ENCODE results near the gene ZDHHC11. TPM values are rescaled to one million over a fixed set of nuclear protein-coding genes. Genes with fewer than 3 reads are reported as not detected.
"Not testable (repeated sequence)": the region's sequence is repeated elsewhere in the genome, so short reads cannot be mapped to it uniquely, and the experiment has no call there.

The ZDHHC11 gene
- total RNA-seq, 1 donor from 2014 or later: 10.6 TPM

DNA sequence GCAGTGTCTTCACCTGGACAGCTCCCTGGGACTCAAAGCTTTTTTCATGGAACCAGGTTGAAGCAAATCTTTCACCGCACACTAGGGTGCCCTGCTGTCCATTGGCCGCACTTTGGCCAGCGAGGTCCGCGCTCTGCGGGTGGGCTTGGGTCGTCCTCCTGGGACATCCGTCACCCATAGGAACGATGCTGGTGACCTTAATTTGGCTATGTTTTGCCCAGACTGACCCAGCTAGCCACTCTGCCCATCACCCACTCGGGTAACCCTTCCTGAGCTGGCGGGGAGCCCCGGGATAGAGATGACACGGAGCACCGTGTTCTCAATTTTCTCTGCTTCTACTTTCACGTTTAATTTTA is 92.1 kb downstream of the ZDHHC11 start:
- intact Hi-C loops (cut with DNase I): loop anchor here (2.0 kb wide), 1 partner anchor 26 kb away; the partner anchor contains the start of gene ZDHHC11B
- peak; percentile 75 for DNase-seq (ENCODE audit: low spot score)

DNA sequence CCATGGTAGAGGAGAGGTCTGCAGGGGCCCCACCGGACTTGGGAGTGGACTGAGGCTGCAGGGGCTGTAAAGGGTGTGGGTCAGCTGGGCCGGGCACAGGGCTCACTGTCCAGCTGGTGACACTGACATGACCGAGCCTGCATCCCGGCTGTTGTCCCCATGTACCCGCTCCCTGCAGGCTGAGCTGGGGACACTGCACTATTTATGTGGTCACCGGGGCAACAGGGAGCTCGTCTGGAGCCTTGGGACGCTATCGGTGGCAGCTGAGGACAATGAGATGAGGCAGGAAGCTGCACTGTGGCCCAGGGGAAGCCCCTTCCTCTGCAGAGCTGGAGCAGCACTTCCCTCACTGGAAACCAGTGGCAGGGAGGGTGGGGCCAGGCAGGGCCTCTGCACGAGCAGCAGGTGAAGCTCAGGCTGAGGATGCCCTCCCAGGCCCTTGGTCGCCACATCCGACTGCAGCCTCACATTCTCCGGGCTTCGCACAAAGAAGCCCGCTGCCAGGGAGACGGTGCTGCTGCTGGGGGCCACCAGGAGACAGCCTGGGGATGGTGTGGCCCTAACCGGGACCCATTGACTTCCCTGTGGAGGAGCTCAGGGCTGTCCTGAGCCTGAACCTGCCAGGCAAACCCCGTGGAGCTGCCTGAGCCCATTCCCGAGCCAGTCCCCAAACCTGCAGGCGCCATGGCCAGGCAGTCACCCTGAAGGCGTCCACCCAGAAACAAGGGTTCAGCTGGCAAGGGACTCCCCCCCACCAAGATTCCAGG is 92.7 kb downstream of the ZDHHC11 start:
- intact Hi-C loops (cut with DNase I): loop anchor here (2.0 kb wide), 1 partner anchor 27 kb away; the partner anchor contains the start of gene ZDHHC11B
- DNase-seq (ENCODE audit: low spot score): peak; percentile 82

DNA sequence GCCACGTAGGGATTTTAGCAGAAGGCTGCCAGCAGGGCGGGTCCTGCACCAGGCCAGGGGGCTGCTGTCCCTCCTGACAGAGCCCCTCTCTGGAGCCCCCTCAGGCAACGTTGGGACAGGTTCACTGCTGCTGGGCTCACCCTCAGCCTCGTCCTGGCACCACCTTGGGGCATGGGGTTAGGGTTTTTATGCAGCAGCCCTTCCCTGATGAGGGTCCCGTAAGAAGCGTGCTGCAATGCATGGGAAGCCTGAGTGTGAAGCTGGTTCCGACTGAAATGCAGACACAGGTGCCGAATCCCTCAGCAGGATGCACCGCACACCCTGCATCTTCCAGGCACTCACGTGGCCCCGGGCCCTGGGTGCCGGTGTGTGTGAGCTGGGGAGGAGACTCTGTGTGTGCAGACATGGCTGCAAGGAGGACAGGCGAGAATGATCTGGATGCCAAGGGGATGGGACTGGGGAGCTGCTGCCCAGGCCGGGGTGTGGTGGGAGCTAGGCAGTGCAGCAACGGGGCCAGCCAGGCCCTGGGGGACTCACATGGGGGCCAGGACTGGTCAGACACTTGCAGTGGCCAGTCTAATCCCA is 93.3 kb downstream of the ZDHHC11 start:
- intact Hi-C loops (cut with DNase I): no loop called here
- peak; percentile 76 for DNase-seq (ENCODE audit: low spot score)

DNA sequence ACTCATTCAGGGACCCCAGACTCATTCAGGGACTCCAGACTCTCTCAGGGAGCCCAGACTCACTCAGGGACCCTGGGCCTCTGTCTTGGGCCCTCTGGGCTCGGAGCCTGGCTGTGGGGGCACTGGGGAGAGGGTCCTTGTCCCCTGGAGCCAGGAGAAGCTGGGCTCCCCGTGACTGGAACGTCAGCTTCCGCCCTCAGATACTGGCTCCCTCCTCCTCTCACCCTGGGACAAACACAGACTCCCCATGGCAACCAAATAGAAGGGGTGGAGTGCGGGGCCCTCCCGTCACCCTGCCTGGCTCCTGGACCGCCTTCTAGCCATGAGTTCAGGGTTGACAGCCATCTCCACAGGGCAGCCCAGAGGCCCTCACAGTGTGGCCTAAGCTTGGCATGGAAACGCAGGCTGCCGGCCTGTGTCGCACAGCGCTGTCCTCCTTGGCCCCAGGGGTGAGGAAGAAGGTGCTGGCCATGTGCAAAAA is 93.9 kb downstream of the ZDHHC11 start:
- DNase-seq (ENCODE audit: low spot score): peak; percentile 76
- intact Hi-C loops (cut with DNase I): no loop called here

DNA sequence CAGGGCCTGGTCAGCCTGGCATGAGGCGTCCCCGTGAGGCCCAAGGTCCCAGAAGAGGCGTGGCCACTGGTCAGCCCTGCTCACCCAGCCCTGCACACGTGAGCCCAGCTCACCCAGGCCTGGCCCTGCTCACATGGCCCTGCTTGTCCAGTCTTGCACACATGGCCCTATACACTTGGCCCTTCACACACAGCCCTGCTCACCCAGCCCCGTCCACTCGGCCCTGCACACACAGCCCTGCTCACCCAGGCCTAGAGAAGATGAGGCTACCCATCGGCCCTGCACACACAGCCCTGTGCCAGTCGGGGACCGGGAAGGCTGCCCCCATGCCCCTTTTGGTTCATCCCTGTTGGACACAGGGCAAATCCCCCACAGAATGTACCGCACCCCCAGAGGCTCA is 94.6 kb downstream of the ZDHHC11 start:
- intact Hi-C loops (cut with DNase I): no loop called here
- DNase-seq (ENCODE audit: low spot score): peak; percentile 77

DNA sequence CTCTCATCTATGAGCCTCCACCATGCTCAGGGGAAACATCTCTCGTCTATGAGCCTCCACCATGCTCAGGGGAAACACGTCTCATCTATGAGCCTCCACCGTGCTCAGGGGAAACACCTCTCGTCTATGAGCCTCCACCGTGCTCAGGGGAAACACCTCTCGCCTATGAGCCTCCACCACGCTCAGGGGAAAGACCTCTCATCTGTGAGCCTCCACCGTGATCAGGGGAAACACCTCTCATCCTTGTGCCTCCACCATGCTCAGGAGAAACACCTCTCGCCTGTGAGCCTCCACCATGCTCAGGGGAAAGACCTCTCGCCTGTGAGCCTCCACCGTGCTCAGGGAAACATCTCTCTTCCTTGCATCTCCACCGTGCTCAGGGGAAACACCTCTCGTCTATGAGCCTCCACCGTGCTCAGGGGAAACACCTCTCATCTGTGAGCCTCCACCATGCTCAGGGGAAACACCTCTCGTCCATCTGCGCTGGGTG is 96.6 kb downstream of the ZDHHC11 start:
- intact Hi-C loops (cut with DNase I); DNase-seq (ENCODE audit: low spot score): not testable (repeated sequence)

DNA sequence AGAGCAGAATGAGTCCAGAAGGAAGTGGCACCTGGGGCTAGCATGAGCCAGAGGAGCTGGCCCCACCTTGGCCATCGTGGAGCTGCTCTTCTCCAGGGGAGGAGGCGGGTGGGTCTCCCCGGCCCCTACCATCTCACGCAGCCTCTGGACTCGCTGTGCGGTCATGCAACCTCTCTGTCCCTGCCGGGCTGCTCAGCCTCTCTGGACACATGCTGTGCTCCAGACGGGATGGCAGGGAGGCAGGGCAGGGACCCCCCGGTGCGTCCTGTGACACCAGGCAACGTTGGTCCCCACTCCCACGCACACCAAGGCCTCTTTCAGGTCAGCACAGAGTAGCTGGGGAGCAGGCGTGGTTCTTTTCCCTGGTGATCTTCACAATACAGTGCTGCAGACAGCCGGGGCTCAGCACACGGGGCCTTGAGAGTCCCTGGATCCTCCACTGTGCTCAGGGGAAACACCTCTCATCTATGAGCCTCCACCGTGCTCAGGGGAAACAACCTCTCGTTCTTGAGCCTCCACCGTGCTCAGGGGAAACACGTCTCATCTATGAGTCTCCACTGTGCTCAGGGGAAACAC is 97.1 kb downstream of the ZDHHC11 start:
- DNase-seq (ENCODE audit: low spot score); intact Hi-C loops (cut with DNase I): not testable (repeated sequence)

DNA sequence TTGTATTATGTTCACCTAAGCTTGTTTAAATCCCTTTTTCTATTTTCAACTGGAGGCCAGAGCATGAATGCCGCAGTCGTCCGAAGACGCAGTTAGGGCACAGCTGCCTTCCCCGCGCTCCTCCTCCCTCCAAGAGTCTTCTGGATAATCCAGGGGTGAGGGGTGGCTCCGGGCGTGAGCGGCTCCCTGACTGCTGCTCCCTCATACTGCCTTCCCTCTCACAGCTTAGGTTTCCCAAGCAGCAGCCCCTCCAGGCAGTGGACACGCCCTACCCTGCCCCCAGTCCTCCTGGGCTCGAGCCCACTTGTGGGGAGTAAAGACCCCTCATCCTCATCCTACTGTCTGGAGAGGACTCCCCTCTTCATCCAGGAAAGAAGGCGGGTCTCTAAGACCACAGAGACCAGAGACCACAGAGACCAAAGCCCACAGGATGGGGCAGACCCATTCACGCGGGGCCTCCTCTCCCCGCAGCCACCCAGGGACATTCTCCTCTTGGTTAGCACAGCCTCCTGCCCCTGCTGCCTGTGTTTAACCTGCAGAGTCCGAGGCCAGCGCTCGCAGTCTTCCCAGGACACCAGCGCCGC is 98.2 kb downstream of the ZDHHC11 start:
- intact Hi-C loops (cut with DNase I): not testable (repeated sequence)

DNA sequence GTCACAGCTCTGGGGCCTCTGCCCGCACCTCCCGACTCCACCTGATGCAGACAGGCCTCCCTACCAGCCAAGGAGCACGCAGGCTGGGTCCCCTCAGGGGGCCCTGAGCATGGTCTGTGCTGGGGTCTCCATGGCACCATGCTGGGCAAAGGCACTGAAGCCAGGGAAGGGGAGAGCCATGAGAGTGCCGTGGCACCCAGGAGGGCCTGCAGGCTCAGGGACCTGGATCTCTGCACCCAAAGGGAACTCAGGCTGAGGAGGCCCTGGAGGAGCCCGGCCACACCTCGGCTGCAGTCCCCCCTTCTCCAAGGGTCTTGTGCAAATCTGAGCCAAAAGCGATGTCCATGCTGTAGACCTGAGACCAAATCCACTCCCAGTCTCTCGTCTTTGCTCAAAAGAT is 98.8 kb downstream of the ZDHHC11 start:
- DNase-seq (ENCODE audit: low spot score); intact Hi-C loops (cut with DNase I): not testable (repeated sequence)

More for the DNA sequence above, 98.2 kb downstream of the ZDHHC11 start:
- DNase-seq (ENCODE audit: low spot score): not testable (repeated sequence)

DNA sequence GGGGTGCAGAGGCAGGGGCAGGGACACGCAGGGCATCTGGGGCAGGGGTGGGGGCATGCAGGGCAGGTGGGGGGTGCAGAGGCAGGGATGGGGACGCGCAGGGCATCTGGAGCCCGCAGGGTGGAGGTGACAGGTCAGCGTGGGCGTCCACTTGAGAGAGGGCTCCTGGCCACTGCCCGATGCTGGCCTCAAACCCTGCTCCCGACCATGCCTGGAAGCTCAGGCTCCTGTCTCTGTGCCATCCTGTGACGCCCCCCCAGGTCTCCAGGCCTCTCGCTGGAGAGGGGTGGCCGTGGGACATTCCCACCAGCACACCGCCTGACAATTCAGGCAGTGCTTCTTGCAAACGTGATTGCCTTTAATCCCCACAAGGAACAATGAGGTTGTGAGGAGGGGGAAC is 99.3 kb downstream of the ZDHHC11 start:
- DNase-seq (ENCODE audit: low spot score): no peak
- intact Hi-C loops (cut with DNase I): no loop called here

DNA sequence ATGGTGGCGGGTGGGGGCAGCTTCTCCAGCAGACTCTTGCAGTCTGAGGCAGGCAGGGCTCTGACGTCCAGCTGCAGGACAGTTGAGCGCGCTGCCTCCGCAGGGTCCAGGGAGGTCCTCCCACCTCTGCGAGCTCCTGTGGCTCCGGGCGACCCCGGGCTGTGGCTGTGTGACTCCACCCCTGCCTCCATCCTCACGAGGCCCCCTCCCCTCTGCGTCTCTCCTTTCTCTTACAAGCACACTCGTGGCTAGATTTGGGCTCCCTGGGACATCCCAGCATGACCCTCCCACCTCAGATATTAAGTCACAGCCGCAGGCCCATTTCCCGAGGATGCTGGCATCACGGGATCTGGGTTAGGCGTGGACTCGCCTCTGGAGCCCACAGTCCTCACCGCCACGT is 100.6 kb downstream of the ZDHHC11 start:
- DNase-seq (ENCODE audit: low spot score); intact Hi-C loops (cut with DNase I): not testable (repeated sequence)

DNA sequence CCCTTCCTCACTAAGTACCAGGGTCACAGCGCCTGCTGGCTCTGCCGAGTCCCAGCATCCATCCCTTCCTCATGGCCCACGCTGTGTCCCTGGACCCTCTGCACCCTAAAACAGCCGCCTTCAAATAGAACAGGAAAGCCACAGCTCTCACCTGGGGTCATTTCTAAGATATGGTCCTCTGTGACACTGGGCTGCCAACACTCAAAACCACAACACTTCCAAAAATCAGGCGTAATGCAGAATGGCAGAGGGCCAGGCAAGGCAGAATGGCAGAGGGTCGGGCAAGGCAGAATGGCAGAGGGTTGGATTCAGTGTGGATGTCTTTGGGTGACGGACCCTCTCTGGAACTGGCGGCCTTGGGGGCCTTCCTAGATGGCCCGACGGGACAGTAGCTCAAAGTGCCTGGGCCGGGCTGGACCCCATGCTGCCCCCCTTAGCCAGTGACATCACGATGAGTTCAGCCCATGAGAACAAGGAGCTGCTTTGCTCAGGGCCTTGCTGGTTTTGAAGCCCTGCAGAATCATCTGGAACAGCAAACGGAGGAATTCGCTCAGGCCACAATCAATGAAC is 101.6 kb downstream of the ZDHHC11 start:
- DNase-seq (ENCODE audit: low spot score): no peak
- intact Hi-C loops (cut with DNase I): no loop called here

DNA sequence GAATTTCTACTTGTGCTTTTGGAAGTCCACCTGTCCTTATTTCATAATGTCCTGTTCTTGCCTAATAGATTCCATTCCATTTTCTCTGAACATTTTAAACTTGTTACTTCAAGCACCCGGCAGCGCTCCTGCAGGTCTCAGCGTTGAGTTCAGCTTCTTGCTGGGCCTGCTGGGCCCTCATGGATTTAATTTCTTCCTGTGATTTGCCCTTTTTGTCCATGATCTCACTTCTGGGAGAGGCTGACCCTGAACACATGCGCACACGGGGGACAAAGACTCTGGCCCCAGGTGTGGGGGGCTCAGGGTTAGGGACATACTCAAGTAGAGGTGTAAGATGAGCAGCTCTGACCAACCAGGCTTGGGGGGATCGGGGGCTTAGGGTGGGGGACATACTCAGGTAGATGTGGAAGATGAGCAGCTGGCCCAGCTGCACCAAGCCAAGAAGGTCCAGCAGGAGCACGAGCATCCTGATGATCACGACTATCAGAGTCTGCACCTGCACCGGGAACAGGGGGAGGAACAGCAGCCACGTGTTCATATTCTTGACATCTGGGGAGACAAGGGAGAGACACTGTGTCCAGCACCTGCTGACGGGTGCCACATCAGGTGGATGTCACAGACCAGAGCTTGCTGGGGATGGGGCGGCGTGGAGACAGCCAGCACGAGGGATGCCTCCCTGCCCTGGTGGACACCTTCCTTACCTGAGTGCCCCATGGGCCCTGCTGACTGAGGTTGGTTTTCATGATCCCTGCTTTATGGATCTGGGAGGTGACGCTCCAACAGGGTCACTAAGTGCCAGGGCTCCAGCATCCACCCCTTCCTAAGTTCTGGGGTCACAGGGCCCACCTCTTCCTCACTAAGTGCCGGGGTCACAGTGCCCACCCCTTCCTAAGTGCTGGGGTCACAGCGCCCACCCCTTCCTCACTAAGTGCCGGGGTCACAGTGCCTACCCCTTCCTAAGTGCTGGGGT is 102.5 kb downstream of the ZDHHC11 start:
- intact Hi-C loops (cut with DNase I): not testable (repeated sequence)
- DNase-seq (ENCODE audit: low spot score): peak; percentile 51

DNA sequence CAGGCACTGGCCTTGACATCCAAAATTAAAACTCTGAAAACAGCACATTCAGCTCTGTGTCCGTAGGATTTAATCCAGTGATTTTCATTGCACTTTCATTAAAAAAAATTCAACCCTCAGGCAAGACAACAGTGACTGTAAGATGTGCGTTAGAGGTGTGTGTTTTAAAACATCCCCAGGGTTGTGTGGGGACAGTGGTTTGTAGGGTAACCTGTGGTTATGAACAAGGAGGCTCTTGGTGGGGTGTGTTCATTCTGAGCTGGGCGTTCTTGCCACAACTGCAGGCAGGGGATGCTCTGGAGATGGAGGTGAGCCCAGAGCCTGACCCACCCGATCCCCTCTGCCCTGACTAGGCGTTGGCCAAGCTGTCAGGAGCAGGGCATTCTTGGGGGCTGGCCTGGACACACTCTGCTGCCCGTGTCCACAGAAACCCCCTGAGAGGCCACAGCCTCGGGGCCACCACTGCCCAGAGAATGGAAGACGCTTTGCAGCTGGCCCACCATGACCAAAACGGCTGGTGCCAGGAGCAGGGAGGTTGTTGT is 103.4 kb downstream of the ZDHHC11 start:
- DNase-seq (ENCODE audit: low spot score): peak; percentile 69

DNA sequence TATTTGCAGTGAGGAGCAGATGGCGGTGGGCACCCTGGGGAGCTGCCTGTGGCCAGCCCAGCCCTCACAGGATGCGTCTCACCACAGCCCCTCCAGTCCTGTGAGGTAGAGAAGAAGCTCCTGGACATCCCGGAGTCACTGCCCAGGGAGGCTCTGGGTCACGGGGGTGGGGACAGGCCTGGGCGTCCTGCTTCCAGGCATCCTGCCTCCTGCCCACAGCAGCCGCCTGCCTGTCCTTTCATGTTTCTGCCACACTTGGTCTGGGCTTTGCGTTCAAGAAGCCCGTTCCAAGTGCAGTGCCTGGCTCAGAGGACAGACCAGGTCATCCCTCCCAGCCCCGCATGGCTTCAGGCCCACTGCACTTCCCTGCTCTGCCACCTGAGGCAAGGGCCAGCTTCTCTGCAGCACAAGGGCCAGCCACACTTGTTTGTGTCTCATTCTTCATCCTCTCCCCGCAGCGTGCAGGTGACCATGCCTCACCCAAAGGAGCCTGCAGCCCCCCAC is 104.5 kb downstream of the ZDHHC11 start:
- DNase-seq (ENCODE audit: low spot score): no peak
- intact Hi-C loops (cut with DNase I): no loop called here

More for the DNA sequence above, 103.4 kb downstream of the ZDHHC11 start:
- intact Hi-C loops (cut with DNase I): not testable (repeated sequence)

All from cardiac septum (tissue), 1 donor.